Epithelial cell of alveolus of lung (primary cell): Measurements from ENCODE around the gene TEX13B. TPM values are rescaled to one million over a fixed set of nuclear protein-coding genes. Genes with fewer than 3 reads are reported as not detected.

Experiments
- total RNA-seq: library from RNA; depleted of rRNA; stranded (reverse); fragments of >200 nt; gene quantifications from 2 replicates; pipeline ENCODE4 v1.2.1, GENCODE V29; 2015

Gene TEX13B, protein sequence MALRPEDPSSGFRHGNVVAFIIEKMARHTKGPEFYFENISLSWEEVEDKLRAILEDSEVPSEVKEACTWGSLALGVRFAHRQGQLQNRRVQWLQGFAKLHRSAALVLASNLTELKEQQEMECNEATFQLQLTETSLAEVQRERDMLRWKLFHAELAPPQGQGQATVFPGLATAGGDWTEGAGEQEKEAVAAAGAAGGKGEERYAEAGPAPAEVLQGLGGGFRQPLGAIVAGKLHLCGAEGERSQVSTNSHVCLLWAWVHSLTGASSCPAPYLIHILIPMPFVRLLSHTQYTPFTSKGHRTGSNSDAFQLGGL
- total RNA-seq: not detected in 2 replicates

DNA sequence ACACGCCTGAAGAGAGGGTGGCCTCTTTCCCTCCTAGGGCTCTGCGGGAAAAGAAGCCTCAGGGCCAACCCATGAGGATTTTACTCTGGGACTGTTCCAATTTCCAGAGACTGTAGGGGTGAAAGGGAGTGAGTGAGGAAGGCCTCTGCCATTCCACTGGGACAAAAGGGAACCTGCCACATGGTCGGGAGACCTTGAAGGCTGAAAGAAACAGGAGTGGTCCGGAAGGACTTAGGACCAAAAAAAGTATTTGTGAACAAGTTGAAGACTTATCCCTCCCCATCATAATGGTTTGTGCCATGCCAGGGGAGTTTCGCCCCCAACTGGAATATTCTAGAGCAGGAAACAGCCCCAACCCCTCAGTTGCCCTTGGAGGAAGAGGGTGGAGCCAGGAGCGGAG is at the start of gene TEX13B:
TEX13B (minus strand) TSS at position 15 of the 400 bp plus-strand sequence. CDS start 243 bp downstream, outside the sequence.

Other genes starting within 250 kb of the TEX13B start
- 105 and 175 TPM in 2 replicates for gene TSC22D3, start 206.6 kb downstream of the TEX13B start, total RNA-seq
- not detected in 2 replicates for gene NCBP2L, start 204.6 kb downstream of the TEX13B start, total RNA-seq
- 6.4 and 22.1 TPM in 2 replicates for gene MID2, start 156.5 kb downstream of the TEX13B start, total RNA-seq
- gene VSIG1, start 62.7 kb upstream of the TEX13B start, total RNA-seq: 0.13 and 0.32 TPM in 2 replicates
- gene PSMD10, start 109.2 kb upstream of the TEX13B start, total RNA-seq: 52.0 and 70.6 TPM in 2 replicates
- 10.1 and 11.0 TPM in 2 replicates for gene ATG4A, start 109.4 kb upstream of the TEX13B start, total RNA-seq